ENCODE measurements around the gene DOCK3.

GRCh38 chr3:51224283-51224682 is 549.6 kb downstream of the DOCK3 start:
- TF ChIP-seq POLR2A (IDR thresholded peaks at IDR 0.05; ENCODE audit: low read depth, low read length) (no peak), POLR2AphosphoS5 (IDR thresholded peaks at IDR 0.05; ENCODE audit: low read depth, low read length) (no peak), TAF1 (IDR thresholded peaks at IDR 0.05; ENCODE audit: low read depth, low read length) (no peak), SPI1 (IDR thresholded peaks at IDR 0.05; ENCODE audit: low read depth, low read length) (no peak), PAX5 (IDR thresholded peaks at IDR 0.05; ENCODE audit: insufficient read depth, low read length, severe bottlenecking) (no peak), POU2F2 (IDR thresholded peaks at IDR 0.05; ENCODE audit: low read depth, low read length) (no peak)

All from GM12891 (cell line).